ENCODE measurements around the gene SCMH1. TPM values are rescaled to one million over a fixed set of nuclear protein-coding genes. Genes with fewer than 3 reads are reported as not detected.

The SCMH1 gene
- total RNA-seq, 1 donor from 2014 or later = 18.4 TPM

DNA sequence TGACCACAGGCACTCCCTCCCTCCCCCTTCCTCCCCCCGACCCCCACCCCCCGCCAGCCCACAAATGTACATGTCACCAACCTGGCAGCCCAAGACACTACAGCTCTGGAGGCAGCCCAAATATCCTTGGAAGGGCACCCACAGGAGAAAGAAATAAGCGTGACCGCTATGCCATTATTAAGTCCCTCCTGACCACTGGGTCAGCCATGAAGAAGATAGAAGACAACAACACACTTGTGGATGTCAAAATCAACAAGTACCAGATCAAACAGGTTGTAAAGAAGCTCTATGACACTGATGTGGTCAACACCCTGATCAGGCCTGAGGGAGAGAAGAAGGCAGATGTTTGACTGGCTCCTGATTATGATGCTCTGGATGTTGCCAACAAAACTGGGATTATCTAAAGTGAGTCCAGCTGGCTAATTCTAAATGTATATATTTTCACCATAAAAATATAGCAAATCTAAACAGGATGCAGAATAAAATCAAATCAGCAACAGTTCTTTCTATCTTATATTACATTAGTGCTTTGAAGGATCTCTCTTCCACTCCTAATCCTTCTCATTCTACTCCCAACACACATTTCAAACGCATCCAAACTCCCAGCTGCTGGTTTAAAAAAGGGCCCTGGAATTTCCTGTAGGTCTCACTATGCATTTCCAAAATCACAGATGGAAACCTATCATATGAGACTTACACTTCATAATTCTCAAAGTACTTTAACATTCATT, 143.2 kb downstream of the SCMH1 start:
- Mint-ChIP-seq H3K27me3 (ENCODE audit: low read depth, unreplicated experiment) (no peaks in the 10 kb centered on the region), H3K4me3 (ENCODE audit: unreplicated experiment) (no peak overlapping the region), H3K4me1 (ENCODE audit: low read depth, unreplicated experiment) (peaks cover 1% of the 10 kb centered on the region), H3K27ac (ENCODE audit: unreplicated experiment) (no peak overlapping the region), H3K9me3 (ENCODE audit: unreplicated experiment) (no peaks in the 10 kb centered on the region), H3K36me3 (ENCODE audit: low read depth, unreplicated experiment) (peaks cover 4% of the 10 kb centered on the region)
- no peak for DNase-seq (ENCODE audit: low read depth)
- H3K36me3 ChIP-seq (ENCODE audit: insufficient read depth, low read length) = no peaks in the 10 kb centered on the region
- H2AFZ ChIP-seq (ENCODE audit: low read depth, low read length) = no peak overlapping the region
- peaks cover 13% of the 10 kb centered on the region for H3K4me1 ChIP-seq (ENCODE audit: insufficient read depth, low read length)
- H3K79me2 ChIP-seq (ENCODE audit: insufficient read depth, low read length) = no peaks in the 10 kb centered on the region
- no peaks in the 10 kb centered on the region for H4K20me1 ChIP-seq (ENCODE audit: insufficient read depth, low read length)
- no peak overlapping the region for H3K9ac ChIP-seq (ENCODE audit: low read length)
- no peak for TF ChIP-seq EZH2 (IDR thresholded peaks at IDR 0.05; ENCODE audit: insufficient read depth, low read length)
- TF ChIP-seq, protein P1, sequence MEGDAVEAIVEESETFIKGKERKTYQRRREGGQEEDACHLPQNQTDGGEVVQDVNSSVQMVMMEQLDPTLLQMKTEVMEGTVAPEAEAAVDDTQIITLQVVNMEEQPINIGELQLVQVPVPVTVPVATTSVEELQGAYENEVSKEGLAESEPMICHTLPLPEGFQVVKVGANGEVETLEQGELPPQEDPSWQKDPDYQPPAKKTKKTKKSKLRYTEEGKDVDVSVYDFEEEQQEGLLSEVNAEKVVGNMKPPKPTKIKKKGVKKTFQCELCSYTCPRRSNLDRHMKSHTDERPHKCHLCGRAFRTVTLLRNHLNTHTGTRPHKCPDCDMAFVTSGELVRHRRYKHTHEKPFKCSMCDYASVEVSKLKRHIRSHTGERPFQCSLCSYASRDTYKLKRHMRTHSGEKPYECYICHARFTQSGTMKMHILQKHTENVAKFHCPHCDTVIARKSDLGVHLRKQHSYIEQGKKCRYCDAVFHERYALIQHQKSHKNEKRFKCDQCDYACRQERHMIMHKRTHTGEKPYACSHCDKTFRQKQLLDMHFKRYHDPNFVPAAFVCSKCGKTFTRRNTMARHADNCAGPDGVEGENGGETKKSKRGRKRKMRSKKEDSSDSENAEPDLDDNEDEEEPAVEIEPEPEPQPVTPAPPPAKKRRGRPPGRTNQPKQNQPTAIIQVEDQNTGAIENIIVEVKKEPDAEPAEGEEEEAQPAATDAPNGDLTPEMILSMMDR (IDR thresholded peaks at IDR 0.05; ENCODE audit: insufficient read depth, low read depth, low read length) = no peak
- no peak overlapping the region for H3K4me3 ChIP-seq (ENCODE audit: insufficient read depth, low read depth, low read length)
- no peaks in the 10 kb centered on the region for H3K27me3 ChIP-seq (ENCODE audit: insufficient read depth, low read length)
- no peak for FAIRE-seq
- no peak overlapping the region for H3K27ac ChIP-seq (ENCODE audit: low read depth, low read length)
- H3K4me2 ChIP-seq (ENCODE audit: low read length) = no peak overlapping the region
- no peaks in the 10 kb centered on the region for H3K9me3 ChIP-seq (ENCODE audit: insufficient read depth, low read depth, low read length)

DNA sequence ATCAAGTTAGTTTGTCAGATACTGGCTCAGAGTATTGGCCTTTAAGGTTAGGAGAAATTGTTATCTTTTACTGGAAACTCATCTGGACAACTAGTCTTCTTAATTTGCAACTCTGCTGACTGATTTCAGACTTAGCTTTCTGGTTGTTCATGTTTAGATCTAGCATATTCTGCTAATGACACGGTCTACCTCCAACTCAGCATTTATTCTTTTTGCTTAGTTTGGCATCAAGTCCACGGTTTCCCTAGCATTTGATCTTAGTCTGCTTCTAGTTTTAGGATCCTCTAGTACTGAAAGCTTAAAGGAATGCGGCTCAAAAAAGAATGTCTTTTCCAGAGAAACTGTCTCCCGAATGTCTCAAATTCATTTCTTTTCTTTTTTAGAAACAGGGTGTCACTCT, 145.0 kb downstream of the SCMH1 start:
- H4K20me1 ChIP-seq (ENCODE audit: insufficient read depth, low read length) = no peaks in the 10 kb centered on the region
- no peak for FAIRE-seq
- H3K9me3 ChIP-seq (ENCODE audit: insufficient read depth, low read depth, low read length) = no peaks in the 10 kb centered on the region
- no peak overlapping the region for H3K9ac ChIP-seq (ENCODE audit: low read length)
- no peak overlapping the region for H3K4me2 ChIP-seq (ENCODE audit: low read length)
- Mint-ChIP-seq H3K4me3 (ENCODE audit: unreplicated experiment) (no peak overlapping the region), H3K36me3 (ENCODE audit: low read depth, unreplicated experiment) (no peaks in the 10 kb centered on the region), H3K4me1 (ENCODE audit: low read depth, unreplicated experiment) (no peaks in the 10 kb centered on the region), H3K27ac (ENCODE audit: unreplicated experiment) (no peak overlapping the region), H3K27me3 (ENCODE audit: low read depth, unreplicated experiment) (no peaks in the 10 kb centered on the region), H3K9me3 (ENCODE audit: unreplicated experiment) (no peaks in the 10 kb centered on the region)
- H3K27me3 ChIP-seq (ENCODE audit: insufficient read depth, low read length) = no peaks in the 10 kb centered on the region
- H3K36me3 ChIP-seq (ENCODE audit: insufficient read depth, low read length) = no peaks in the 10 kb centered on the region
- H3K27ac ChIP-seq (ENCODE audit: low read depth, low read length) = no peak overlapping the region
- H3K4me1 ChIP-seq (ENCODE audit: insufficient read depth, low read length) = peaks cover 5% of the 10 kb centered on the region
- no peak for TF ChIP-seq EZH2 (IDR thresholded peaks at IDR 0.05; ENCODE audit: insufficient read depth, low read length)
- TF ChIP-seq, protein P1 (IDR thresholded peaks at IDR 0.05; ENCODE audit: insufficient read depth, low read depth, low read length) = no peak
- H3K4me3 ChIP-seq (ENCODE audit: insufficient read depth, low read depth, low read length) = no peak overlapping the region
- no peaks in the 10 kb centered on the region for H3K79me2 ChIP-seq (ENCODE audit: insufficient read depth, low read length)
- peak; percentile 42 for DNase-seq (ENCODE audit: low read depth)
- H2AFZ ChIP-seq (ENCODE audit: low read depth, low read length) = no peak overlapping the region

DNA sequence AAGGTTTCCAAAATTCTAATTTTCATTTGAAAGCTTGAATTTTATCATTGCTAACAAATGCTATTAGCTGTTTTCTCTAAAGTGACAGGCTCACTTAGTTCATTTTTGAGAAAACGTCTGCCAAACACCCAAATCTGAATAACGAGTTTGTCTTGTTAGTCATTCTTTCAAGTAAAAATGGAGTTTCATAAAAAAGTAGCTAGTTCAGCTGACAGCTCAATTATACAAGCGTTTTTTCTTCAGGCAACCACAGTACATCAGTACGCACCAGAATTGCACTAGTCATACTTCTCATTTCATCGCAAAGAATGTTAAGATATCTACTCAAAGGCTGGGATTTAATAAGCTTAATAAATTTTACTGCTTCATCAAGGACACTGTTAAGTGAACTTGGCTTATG, 148.3 kb downstream of the SCMH1 start:
- Histone ChIP-seq H2AFZ (ENCODE audit: low read depth, low read length) (no peak overlapping the region), H3K4me1 (ENCODE audit: insufficient read depth, low read length) (no peaks in the 10 kb centered on the region), H3K9ac (ENCODE audit: low read length) (no peak overlapping the region), H3K4me3 (ENCODE audit: insufficient read depth, low read depth, low read length) (no peak overlapping the region), H3K79me2 (ENCODE audit: insufficient read depth, low read length) (no peaks in the 10 kb centered on the region), H3K4me2 (ENCODE audit: low read length) (no peak overlapping the region), H3K9me3 (ENCODE audit: insufficient read depth, low read depth, low read length) (no peaks in the 10 kb centered on the region), H3K27ac (ENCODE audit: low read depth, low read length) (no peak overlapping the region), H3K27me3 (ENCODE audit: insufficient read depth, low read length) (no peaks in the 10 kb centered on the region), H4K20me1 (ENCODE audit: insufficient read depth, low read length) (no peaks in the 10 kb centered on the region), H3K36me3 (ENCODE audit: insufficient read depth, low read length) (no peaks in the 10 kb centered on the region)
- no peaks in the 10 kb centered on the region for H3K27me3 Mint-ChIP-seq (ENCODE audit: low read depth, unreplicated experiment)
- H3K27ac Mint-ChIP-seq (ENCODE audit: unreplicated experiment) = no peak overlapping the region
- TF ChIP-seq, protein P1 (IDR thresholded peaks at IDR 0.05; ENCODE audit: insufficient read depth, low read depth, low read length) = no peak
- TF ChIP-seq EZH2 (IDR thresholded peaks at IDR 0.05; ENCODE audit: insufficient read depth, low read length) = no peak
- peaks cover 2% of the 10 kb centered on the region for H3K36me3 Mint-ChIP-seq (ENCODE audit: low read depth, unreplicated experiment)
- H3K4me3 Mint-ChIP-seq (ENCODE audit: unreplicated experiment) = no peak overlapping the region
- H3K9me3 Mint-ChIP-seq (ENCODE audit: unreplicated experiment) = no peaks in the 10 kb centered on the region
- DNase-seq (ENCODE audit: low read depth) (peak; percentile 59), FAIRE-seq (no peak)
- no peaks in the 10 kb centered on the region for H3K4me1 Mint-ChIP-seq (ENCODE audit: low read depth, unreplicated experiment)
